K562 (cell line): ENCODE data around the gene KLK5.

Source experiments
- ATF1 ChIP-seq, 2 experiments: fragments of 450-650 bp in 1 of 2; IDR thresholded peaks; 2 replicates each; pipeline ENCODE4 v1.6.1; 2016; ENCODE audit warnings: missing compliant biosample characterization in 1 of 2, missing genetic modification characterization in 1 of 2
- CREB5 ChIP-seq: fragments of 250-450 bp; sonication (Bioruptor Pico); IDR thresholded peaks from 2 replicates; pipeline ENCODE4 v1.5.0; 2020; ENCODE audit warnings: mild to moderate bottlenecking
- CTCF ChIP-seq, 3 experiments: IDR thresholded peaks in 2 of 3; conservative IDR thresholded peaks in 1 of 3; 2 replicates each; pipeline ENCODE4 v1.5.1; 2011 to 2012; ENCODE audit warnings: low read length in 3 of 3, mild to moderate bottlenecking in 3 of 3, control low read depth in 2 of 3, improper control_type of control experiment in 1 of 3, inconsistent platforms in 1 of 3, low read depth in 1 of 3, mixed read lengths in 1 of 3, moderate library complexity in 1 of 3; ENCODE audit not compliant: insufficient read depth in 2 of 3
- HDGF ChIP-seq: fragments of 450-650 bp; IDR thresholded peaks from 2 replicates; pipeline ENCODE4 v1.6.1; 2016
- MLX ChIP-seq, 2 experiments: fragments of 450-650 bp in 1 of 2; sonication (generic) in 1 of 2; formaldehyde crosslinking; conservative IDR thresholded peaks; 2 replicates each; pipeline versions ENCODE4 v1.4.0 to v1.8.1; 2020 to 2022; ENCODE audit warnings: mild to moderate bottlenecking in 1 of 2, missing genetic modification reagents in 1 of 2
- SMAD1 ChIP-seq: fragments of 150-350 bp; IDR thresholded peaks from 2 replicates; pipeline ENCODE4 v1.6.1; 2014; ENCODE audit warnings: low read length, low read depth; ENCODE audit not compliant: partially characterized antibody
- SP1 ChIP-seq: sonication (generic); formaldehyde crosslinking; IDR thresholded peaks from 2 replicates; pipeline ENCODE4 v1.8.1; 2022; ENCODE audit warnings: mild to moderate bottlenecking, missing genetic modification reagents
- SRF ChIP-seq, 2 experiments: fragments of 250-450, 450-650 bp in 1 of 2; sonication (Bioruptor Pico) in 1 of 2; sonication (generic) in 1 of 2; formaldehyde crosslinking; IDR thresholded peaks; 2 replicates each; pipeline versions ENCODE4 v1.5.0 to v1.5.1; 2020 to 2022; ENCODE audit warnings: mild to moderate bottlenecking in 1 of 2, missing genetic modification reagents in 1 of 2
- UBTF ChIP-seq, 2 experiments: IDR thresholded peaks; 2 replicates each; pipeline ENCODE4 v1.6.1; 2012; ENCODE audit warnings: improper control_type of control experiment in 2 of 2, low read depth in 2 of 2, low read length in 2 of 2, borderline replicate concordance in 1 of 2

GRCh38 chr19:50910722-50911121 lies 42.1 kb downstream of the KLK5 start:
- no peak for TF ChIP-seq UBTF (IDR thresholded peaks at IDR 0.05; ENCODE audit: borderline replicate concordance in 1 of 2, low read depth in 2 of 2, low read length in 2 of 2)
- TF ChIP-seq CTCF (IDR thresholded peaks at IDR 0.05 in 2 of 3, conservative IDR thresholded peaks at IDR 0.05 in 1 of 3; ENCODE audit: insufficient read depth in 2 of 3, low read depth in 1 of 3, low read length in 3 of 3), result no peak
- no peak for TF ChIP-seq HDGF
- TF ChIP-seq MLX (CRISPR knock-in tag; conservative IDR thresholded peaks at IDR 0.05), result no peak
- TF ChIP-seq SMAD1, result no peak
- no peak for TF ChIP-seq SP1 (CRISPR knock-in tag)
- TF ChIP-seq CREB5 (CRISPR knock-in tag), result no peak
- no peak for TF ChIP-seq ATF1 (CRISPR knock-in tag; IDR thresholded peaks at IDR 0.05)
- no peak for TF ChIP-seq ATF1 (tag; IDR thresholded peaks at IDR 0.05)
- TF ChIP-seq SRF (CRISPR knock-in tag; IDR thresholded peaks at IDR 0.05), result no peak
